ENCODE measurements around the gene IFNGR1. TPM values are rescaled to one million over a fixed set of nuclear protein-coding genes. Genes with fewer than 3 reads are reported as not detected.
A peak's percentile ranks its signal among the peaks of the same experiment; 100 is the strongest.

The IFNGR1 gene
- total and polyA plus RNA-seq, 10 of the 15 experiments (the other 5 are each of a cell fraction or from before 2014, with no cell fraction given) = 89.0 to 296 (median 138) TPM

DNA sequence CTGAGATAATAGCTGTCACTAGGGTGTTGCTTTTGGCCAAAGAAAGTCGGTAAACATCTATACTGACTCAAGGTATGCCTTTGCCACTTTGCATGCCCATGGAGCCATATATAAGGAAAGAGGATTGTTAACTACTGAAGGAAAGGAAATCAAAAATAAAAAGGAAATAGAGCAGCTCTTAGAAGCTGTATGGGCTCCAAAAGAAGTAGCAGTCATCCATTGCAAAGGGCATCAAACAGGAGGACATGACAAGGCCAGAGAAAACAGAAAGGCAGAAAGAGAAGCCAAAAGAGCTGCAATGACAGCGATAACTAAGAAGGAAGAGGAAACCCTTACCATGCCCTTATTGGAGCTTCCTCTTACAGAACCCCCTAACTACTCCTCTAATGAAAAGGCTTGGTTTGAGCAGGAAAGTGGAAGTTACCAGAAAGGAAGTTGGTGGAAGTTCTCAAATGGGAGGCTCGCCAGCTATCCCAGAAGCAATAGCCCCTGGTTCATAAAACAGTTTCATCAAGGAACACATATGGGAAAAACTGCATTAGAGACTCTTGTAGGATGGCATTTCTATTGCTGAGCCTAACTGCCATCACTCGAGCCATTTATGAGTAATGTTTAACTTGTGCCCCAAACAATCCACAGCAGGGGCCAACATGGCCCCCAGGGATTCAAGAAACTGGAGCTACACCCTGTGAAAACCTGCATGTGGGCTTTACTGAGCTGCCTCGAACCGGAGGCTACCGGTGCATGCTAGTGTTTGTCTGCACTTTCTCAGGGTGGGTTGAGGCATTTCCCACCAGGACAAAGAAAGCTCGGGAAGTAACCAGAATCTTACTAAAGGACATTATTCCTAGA, 52.7 kb downstream of the IFNGR1 start:
- DNase-seq (ENCODE audit: low read depth, low spot score) (no peak), ATAC-seq (peak; percentile 17), FAIRE-seq (no peak)
- Histone ChIP-seq H3K9me3 (replicated peaks; ENCODE audit: control insufficient read depth, insufficient read depth, low read length) (peaks cover 37% of the 10 kb centered on the region), H3K4me3 (no peak overlapping the region), H3K4me2 (ENCODE audit: control insufficient read depth, insufficient read depth) (peak overlapping the region; percentile 19), H3K36me3 (ENCODE audit: control insufficient read depth in 2 of 2, insufficient read depth in 2 of 2, low read length in 1 of 2) (no peaks in the 10 kb centered on the region), H2AFZ (ENCODE audit: control insufficient read depth, low read depth, low read length) (no peak overlapping the region; the same call in 1 of the 2 replicates), H3K79me2 (ENCODE audit: control insufficient read depth, insufficient read depth, low read length) (no peaks in the 10 kb centered on the region), H3K4me1 (ENCODE audit: control insufficient read depth, insufficient read depth, low read length) (peaks cover 46% of the 10 kb centered on the region), H4K20me1 (ENCODE audit: control insufficient read depth, insufficient read depth) (no peaks in the 10 kb centered on the region), H3K27ac (ENCODE audit: control insufficient read depth, insufficient read depth) (peak overlapping the region; percentile 93), H3K27me3 (replicated peaks in 1 of 2; ENCODE audit: control insufficient read depth in 2 of 2, insufficient read depth in 2 of 2, low read length in 1 of 2) (no peaks in the 10 kb centered on the region), H3K9ac (ENCODE audit: control insufficient read depth, insufficient read depth, low read length) (peak overlapping the region; percentile 32)
- ChIA-PET POLR2A (interaction anchor here (0.9 to 3.4 kb wide), 18 partner anchors 9 to 147 kb away, joined by 3 to 62 read pairs (median 6); no protein-coding TSS in a partner anchor), CTCF (interaction anchor here (0.5 to 4.7 kb wide), 44 partner anchors 10 to 492 kb away, joined by 3 to 160 read pairs (median 5); partner anchors contain the start of gene MAP3K5), RAD21 (ENCODE audit: unreplicated experiment) (interaction anchor here (0.6 to 11.3 kb wide), 36 partner anchors 8 to 773 kb away, joined by 3 to 500 read pairs (median 6); no protein-coding TSS in a partner anchor), SMC1A (ENCODE audit: uncharacterized antibody, unreplicated experiment) (interaction anchor here (0.7 to 9.7 kb wide), 48 partner anchors 8 to 809 kb away, joined by 3 to 293 read pairs (median 6); no protein-coding TSS in a partner anchor)
- WGBS (ENCODE audit: insufficient coverage, insufficient replicate concordance, low lambda C conversion rate, missing lambda C conversion rate) = 56% methylated on average over 8 of the region's 8 CpGs
- BruUV-seq (replicated peaks) = TSS peak; percentile 94
- intact Hi-C loops (cut with micrococcal nuclease; ENCODE audit: unreplicated experiment) = loop anchor here (1.0 to 5.0 kb wide), 8 partner anchors 52 to 476 kb away; partner anchors contain the start of gene IFNGR1
- in situ Hi-C loops (cut with MboI) = loop anchor here (5.0 kb wide), 2 partner anchors 64 to 146 kb away; no protein-coding TSS in a partner anchor
- TF ChIP-seq POLR2AphosphoS5 (IDR thresholded peaks at IDR 0.05; ENCODE audit: low read length) (peak; percentile 33; the same call in 1 of the 2 replicates), SP1 (IDR thresholded peaks at IDR 0.05; ENCODE audit: low read depth, low read length) (no peak), BRCA1 (IDR thresholded peaks at IDR 0.05; ENCODE audit: low read depth, low read length) (no peak), ETV6 (conservative IDR thresholded peaks at IDR 0.05 in 1 of 2, IDR thresholded peaks at IDR 0.05 in 1 of 2; ENCODE audit: borderline replicate concordance in 1 of 2, low read depth in 1 of 2) (0 out of 4 replicates have a peak, but pooled peaks of 1 of the 2 experiments have one; percentile 9), SRF (IDR thresholded peaks at IDR 0.05; ENCODE audit: low read depth in 2 of 2, low read length in 2 of 2) (peak; percentile 42 to 70; a peak in 2 of 4 replicates), MEF2B (IDR thresholded peaks at IDR 0.05; ENCODE audit: partially characterized antibody, poor library complexity, severe bottlenecking) (peak; percentile 76), NBN (IDR thresholded peaks at IDR 0.05) (peak; percentile 51; the same call in 1 of the 2 replicates), ZNF592 (IDR thresholded peaks at IDR 0.05) (no peak; the same call in 1 of the 2 replicates), EED (IDR thresholded peaks at IDR 0.05; ENCODE audit: low read depth) (0 out of 2 replicates have a peak, but pooled peaks have one; percentile 58), HDGF (IDR thresholded peaks at IDR 0.05) (0 out of 2 replicates have a peak, but pooled peaks have one; percentile 40), MTA3 (IDR thresholded peaks at IDR 0.05; ENCODE audit: borderline replicate concordance, low read length) (0 out of 2 replicates have a peak, but pooled peaks have one; percentile 9), MLLT1 (IDR thresholded peaks at IDR 0.05) (peak; percentile 60; the same call in 1 of the 2 replicates)

Data from GM12878 (cell line).